Measurements from ENCODE around the gene STRIP1. TPM values are rescaled to one million over a fixed set of nuclear protein-coding genes. Genes with fewer than 3 reads are reported as not detected.

STRIP1 gene
- total and polyA plus RNA-seq, 2 donors from 2014 or later: 9.5 to 31.1 TPM

- intact Hi-C loops (cut with DNase I): loop anchor here (10.0 kb wide), 1 partner anchor 51 kb away; no protein-coding TSS in a partner anchor
- TF ChIP-seq CTCF (IDR thresholded peaks at IDR 0.05; ENCODE audit: borderline replicate concordance, extremely low read depth, insufficient read depth): peak; percentile 88
Observed at GRCh38 chr1:110053552-110054428, 19.4 kb downstream of the STRIP1 start.

GRCh38 chr1:110055493-110056284 lies 21.3 kb downstream of the STRIP1 start:
- H3K9me3 ChIP-seq (ENCODE audit: control insufficient read depth in 2 of 3, insufficient read depth in 1 of 3, low read length in 3 of 3): no peaks in the 10 kb centered on the region
- no peak overlapping the region for H3K4me3 ChIP-seq (ENCODE audit: low read length in 3 of 3)
- FAIRE-seq (no peak), DNase-seq (no peak)
- H3K27ac ChIP-seq (ENCODE audit: low read depth in 2 of 2, low read length in 2 of 2): no peak overlapping the region
- H3K36me3 ChIP-seq (ENCODE audit: control insufficient read depth in 2 of 3, insufficient read depth in 3 of 3, low read length in 3 of 3): peaks cover 14 to 57% (median 44%) of the 10 kb centered on the region in 3 donors
- peaks cover 0 to 7% (median 0%) of the 10 kb centered on the region in 3 donors for H3K4me1 ChIP-seq (ENCODE audit: control insufficient read depth in 2 of 3, insufficient read depth in 2 of 3, low read depth in 1 of 3, low read length in 3 of 3)
- intact Hi-C loops (cut with DNase I): loop anchor here (10.0 kb wide), 1 partner anchor 49 kb away; no protein-coding TSS in a partner anchor
- H3K27me3 ChIP-seq (ENCODE audit: control insufficient read depth, insufficient read depth, low read length): no peaks in the 10 kb centered on the region
- no peak for TF ChIP-seq CTCF (IDR thresholded peaks at IDR 0.05; ENCODE audit: borderline replicate concordance, extremely low read depth, insufficient read depth)
- no peak overlapping the region for H3K9ac ChIP-seq (ENCODE audit: low read length in 3 of 3)

More at GRCh38 chr1:110053552-110054428, 19.4 kb downstream of the STRIP1 start:
- FAIRE-seq: no peak
- Histone ChIP-seq H3K4me3 (ENCODE audit: low read length in 3 of 3) (no peak overlapping the region), H3K4me1 (ENCODE audit: control insufficient read depth in 2 of 3, insufficient read depth in 2 of 3, low read depth in 1 of 3, low read length in 3 of 3) (peaks cover 0 to 7% (median 0%) of the 10 kb centered on the region in 3 donors), H3K9me3 (ENCODE audit: control insufficient read depth in 2 of 3, insufficient read depth in 1 of 3, low read length in 3 of 3) (no peaks in the 10 kb centered on the region), H3K27me3 (ENCODE audit: control insufficient read depth, insufficient read depth, low read length) (no peaks in the 10 kb centered on the region), H3K27ac (ENCODE audit: low read depth in 2 of 2, low read length in 2 of 2) (no peak overlapping the region), H3K9ac (ENCODE audit: low read length in 3 of 3) (no peak overlapping the region), H3K36me3 (ENCODE audit: control insufficient read depth in 2 of 3, insufficient read depth in 3 of 3, low read length in 3 of 3) (peaks cover 14 to 68% (median 43%) of the 10 kb centered on the region in 3 donors)
- peak in 3 of 5 donors; percentile 54 to 72 (median 63) for DNase-seq

GRCh38 chr1:110056285-110056683 lies 21.9 kb downstream of the STRIP1 start:
- FAIRE-seq: no peak

More at GRCh38 chr1:110056285-110056683, 21.9 kb downstream of the STRIP1 start:
- no peaks in the 10 kb centered on the region for H3K9me3 ChIP-seq (ENCODE audit: control insufficient read depth in 2 of 3, insufficient read depth in 1 of 3, low read length in 3 of 3)
- H3K4me3 ChIP-seq (ENCODE audit: low read length in 3 of 3): no peak overlapping the region
- H3K4me1 ChIP-seq (ENCODE audit: control insufficient read depth in 2 of 3, insufficient read depth in 2 of 3, low read depth in 1 of 3, low read length in 3 of 3): peaks cover 0 to 7% (median 0%) of the 10 kb centered on the region in 3 donors
- DNase-seq: no peak
- no peaks in the 10 kb centered on the region for H3K27me3 ChIP-seq (ENCODE audit: control insufficient read depth, insufficient read depth, low read length)
- no peak overlapping the region for H3K9ac ChIP-seq (ENCODE audit: low read length in 3 of 3)
- intact Hi-C loops (cut with DNase I): loop anchor here (10.0 kb wide), 1 partner anchor 49 kb away; no protein-coding TSS in a partner anchor
- no peak for TF ChIP-seq CTCF (IDR thresholded peaks at IDR 0.05; ENCODE audit: borderline replicate concordance, extremely low read depth, insufficient read depth)
- H3K27ac ChIP-seq (ENCODE audit: low read depth in 2 of 2, low read length in 2 of 2): no peak overlapping the region
- peaks cover 14 to 51% (median 44%) of the 10 kb centered on the region in 3 donors for H3K36me3 ChIP-seq (ENCODE audit: control insufficient read depth in 2 of 3, insufficient read depth in 3 of 3, low read length in 3 of 3)
